GM12891 (cell line): ENCODE measurements around the gene ZNF705A.

Source experiments
- POLR2A ChIP-seq: IDR thresholded peaks from 2 replicates; pipeline ENCODE4 v1.6.1; 2011; ENCODE audit warnings: low read depth, low read length, control low read depth
- POLR2AphosphoS5 ChIP-seq: IDR thresholded peaks from 2 replicates; pipeline ENCODE4 v1.6.1; 2011; ENCODE audit warnings: low read depth, low read length, control low read depth

- TF ChIP-seq POLR2AphosphoS5, result no peak
- TF ChIP-seq POLR2A, result no peak
Measured at GRCh38 chr12:8145754-8146441, 10.9 kb upstream of the ZNF705A start.
